Activated CD4-positive, alpha-beta T cell treated with anti-CD3 and anti-CD28 coated beads, Interleukin-2, amount 50 U/mL, for 48 hours (primary cell): ENCODE data around the gene DNAJB4.
"Not testable (repeated sequence)": the region's sequence is repeated elsewhere in the genome, so short reads cannot be mapped to it uniquely, and the experiment has no call there.

Source experiments
- DNase-seq, 2 experiments: peaks; one replicate each; pipeline ENCODE4 v3.0.0-alpha.2; 2020

The DNAJB4 gene

DNA sequence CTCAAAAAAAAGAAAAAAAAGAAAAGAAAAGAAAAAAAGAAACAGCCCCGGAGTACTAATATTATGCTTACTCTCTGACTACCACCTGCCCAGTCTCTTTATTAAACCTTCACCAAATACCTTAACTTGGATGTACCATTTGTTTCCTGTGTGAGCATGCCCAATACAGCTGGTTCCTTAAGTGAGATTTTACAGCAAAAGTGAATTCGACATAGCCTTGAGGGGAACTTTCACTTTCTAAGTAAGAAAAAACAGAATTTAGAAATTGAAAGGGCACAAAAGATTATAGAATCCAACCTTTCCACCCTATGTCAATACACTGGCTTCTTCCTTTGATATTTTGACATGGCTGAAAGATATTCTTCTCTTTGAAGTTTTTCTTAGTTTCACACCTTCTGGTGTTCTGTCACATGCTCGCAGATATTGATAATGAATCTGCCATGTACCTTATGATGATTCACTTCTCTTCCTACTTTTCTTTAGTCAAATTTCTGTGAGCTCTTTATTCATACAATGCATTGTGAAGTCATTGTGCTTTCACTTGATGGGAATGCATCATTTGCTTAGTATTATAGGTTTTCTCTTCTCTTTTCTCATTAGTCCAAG, 35.8 kb downstream of the DNAJB4 start:
- no peak for DNase-seq

DNA sequence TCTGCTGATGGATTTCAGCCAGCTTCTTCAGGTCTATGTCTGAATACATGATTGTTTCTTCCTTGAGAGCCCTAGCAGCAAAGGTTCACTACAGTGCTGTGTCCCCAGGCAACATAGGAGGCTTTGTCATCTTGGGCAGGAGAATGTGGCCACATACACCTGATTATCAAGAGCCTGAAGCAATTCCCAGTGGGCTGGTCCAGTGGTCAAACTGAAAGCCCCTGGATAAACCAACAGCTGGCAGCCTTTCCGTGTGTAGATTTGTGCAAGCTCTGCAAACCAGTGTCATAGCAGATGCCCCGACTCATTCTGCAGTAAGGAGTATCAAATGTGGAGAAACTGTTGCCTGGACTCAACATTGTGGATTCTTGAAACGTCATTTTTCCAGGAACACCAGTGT, 38.7 kb downstream of the DNAJB4 start:
- no peak for DNase-seq

DNA sequence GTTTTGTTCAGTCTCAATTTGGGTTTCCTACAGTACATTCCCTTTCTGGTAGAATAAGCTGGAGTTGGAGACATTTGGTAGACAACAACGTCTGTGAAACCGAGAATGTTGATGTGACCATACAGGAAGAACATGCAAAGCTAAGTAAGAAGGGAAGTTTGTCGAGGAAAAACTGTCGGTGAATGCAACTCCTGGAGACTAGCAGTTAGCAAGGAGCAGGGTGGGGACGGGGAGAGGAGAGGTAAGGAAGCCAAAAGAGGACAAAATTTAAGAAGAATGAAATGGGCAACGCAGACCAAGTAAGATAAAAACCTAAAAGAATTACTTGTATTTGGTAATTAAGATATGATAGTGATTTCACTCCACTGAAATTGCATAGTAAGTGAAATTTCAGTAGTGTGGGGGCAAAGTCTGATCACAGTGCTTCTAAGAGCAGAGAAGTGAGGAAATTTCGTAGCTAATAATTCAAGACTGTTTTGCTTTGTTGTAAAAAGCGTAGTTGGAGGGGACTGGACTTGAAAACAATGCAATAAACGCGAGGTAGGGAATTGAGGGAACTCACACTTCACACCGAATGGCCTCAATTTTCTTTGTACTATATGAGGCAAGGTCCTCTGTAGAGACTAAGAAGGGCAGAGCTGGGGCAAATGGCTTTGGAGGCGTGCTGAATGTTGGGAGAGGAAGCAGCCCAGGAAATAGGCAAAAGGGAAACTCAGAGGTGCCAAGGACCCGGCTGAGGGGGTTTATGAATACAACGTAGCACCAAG, 40.2 kb downstream of the DNAJB4 start:
- no peak for DNase-seq

DNA sequence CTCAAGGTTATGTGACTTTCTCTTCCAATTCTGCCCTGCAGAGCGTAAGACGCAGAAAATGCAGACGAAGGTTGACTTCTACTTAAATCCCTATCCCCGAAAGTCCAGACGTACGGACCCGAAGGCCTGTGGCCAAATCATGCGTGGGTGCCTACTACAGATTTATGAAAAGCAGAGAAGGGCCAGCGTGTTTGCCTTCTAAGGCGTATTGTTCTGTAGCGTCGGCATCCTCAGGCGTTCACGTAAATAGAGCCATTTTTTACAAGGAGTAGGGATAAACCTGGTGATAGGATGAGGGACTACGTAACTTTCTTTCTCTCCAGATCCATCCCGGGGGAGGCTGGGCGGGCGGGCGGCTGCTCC, 40.8 kb downstream of the DNAJB4 start:
- DNase-seq = no peak

DNA sequence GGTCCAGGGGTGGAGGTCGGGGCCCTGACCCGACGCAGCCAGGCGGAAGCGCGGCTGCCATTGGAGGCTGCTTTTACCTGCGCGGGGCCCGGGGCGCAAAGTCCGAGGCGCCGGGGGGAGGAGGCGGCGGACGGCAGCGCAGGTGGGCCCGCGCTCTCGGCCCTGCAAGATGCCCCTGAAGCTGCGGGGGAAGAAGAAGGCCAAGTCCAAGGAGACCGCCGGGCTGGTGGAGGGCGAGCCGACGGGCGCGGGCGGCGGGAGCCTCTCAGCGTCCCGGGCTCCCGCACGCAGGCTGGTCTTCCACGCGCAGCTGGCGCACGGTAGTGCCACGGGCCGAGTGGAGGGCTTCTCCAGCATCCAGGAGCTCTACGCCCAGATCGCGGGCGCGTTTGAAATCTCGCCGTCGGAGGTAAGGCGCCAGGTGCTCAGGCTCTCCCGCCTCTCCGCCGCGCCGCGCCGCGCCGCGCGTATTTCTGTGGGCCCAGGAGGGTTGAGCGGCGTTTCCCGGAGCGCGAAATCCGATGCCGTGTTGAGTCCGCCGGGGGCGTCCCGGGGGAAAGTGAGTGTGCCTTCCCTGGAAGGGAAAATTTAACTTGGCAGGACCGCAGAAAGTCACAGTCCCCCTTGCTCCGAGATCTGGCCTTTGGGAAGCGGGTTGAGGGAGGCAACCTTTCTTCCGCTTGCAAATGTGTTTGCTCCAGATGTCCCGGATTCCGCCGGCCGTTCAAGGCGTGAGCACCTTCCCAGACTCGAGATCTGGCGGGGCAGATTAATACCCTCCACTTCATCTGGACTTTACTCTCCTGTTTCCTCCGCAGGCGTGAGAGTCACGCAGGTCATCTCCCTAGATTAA, 41.4 kb downstream of the DNAJB4 start, which contains the start of gene GIPC2:
Gene GIPC2, plus strand, starts transcription at position 41 of the 853 bp plus-strand sequence. Its CDS starts 129 bp downstream, at position 170.
- peak; percentile 37 to 57 for DNase-seq

DNA sequence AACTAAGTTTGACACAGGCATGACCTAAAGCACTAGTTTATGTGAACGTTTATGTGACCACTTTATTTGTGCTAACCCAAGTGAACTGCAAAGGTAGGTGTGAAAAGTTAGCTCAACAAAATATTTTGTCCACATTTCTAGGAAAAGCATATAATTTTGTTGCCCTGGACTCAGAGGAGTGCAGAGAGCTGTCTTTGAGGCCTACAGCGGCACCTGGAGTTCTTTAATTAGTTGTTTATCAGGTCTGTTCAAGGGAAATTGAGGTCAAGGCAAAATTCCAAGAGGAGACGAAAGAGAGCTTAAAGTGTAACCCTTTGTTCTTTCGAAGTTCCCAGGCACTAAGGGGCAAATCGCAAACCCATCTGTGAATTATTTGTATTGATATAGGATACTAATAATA, 42.4 kb downstream of the DNAJB4 start:
- no peak for DNase-seq

DNA sequence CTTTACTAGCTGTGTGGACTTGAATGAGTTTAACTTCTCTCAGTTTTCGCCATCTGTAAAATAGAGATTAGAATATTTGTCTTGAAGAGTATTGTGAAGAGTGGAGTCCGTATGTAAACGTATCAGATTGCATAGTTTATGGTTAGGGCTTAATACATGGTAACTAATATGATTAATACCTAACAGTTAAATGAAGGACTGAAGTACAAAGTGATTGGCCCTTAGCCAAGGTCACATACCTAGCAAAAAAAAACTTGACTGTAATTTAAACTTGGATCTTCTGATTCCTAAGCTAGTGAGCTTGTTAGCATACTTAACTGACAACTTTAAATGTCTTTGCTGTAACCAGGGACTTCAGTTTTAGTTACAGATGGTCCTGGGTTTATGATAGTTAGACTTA, 42.9 kb downstream of the DNAJB4 start:
- DNase-seq = no peak

DNA sequence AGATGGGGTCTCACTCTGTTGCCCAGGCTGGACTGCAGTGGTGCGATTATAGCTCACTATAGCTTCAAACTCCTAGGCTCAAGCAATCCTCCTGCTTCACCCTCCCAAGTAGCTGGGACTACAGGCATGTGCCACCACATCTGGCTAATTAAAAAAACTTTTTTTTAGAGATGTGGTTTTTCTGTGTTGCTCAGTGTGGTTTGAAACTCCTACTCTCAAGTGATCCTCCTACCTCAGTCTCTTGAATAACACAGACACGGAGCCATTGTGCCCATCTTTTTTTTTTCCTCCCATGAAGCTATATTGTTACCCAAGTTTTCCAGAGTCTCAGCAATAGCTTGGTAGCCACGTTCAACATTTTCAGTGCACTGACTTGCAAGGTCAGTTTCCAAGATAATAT, 43.7 kb downstream of the DNAJB4 start:
- DNase-seq = no peak

DNA sequence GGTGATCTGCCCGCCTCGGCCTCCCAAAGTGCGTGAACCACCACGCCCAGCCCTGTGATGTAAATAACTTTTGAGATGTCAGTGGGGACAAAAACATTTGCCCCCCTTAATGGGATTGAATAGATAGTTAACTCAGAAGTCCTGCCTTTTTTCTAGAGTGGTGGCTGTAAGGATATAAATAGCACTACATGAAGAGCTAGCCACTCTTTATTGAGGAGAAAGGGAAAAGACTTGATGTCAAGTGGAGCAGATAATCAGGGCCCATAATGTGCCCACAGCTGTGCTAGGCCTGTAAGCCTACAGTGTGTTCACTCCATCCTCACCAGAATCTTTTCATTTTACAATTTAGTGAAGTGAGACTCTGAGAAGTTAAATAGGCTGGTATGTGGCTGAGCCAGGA, 44.7 kb downstream of the DNAJB4 start:
- no peak for DNase-seq

DNA sequence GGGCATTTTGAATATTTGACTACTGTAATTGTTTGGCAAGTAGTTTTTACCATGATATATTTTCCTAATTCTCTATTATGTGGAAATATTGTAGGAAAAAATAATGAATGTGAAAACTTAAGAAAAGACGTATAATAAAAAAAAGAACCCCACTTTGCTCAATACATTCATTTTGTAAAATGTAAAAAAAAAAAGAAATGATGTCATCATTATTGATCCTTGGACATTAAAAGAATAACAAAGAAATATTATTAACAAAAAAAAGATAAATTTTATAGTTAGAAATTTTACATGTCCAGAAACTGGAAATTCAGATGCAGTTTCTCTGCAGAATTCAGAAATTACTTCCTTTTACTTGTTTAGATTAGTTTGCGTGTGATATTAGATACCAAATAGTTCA, 46.3 kb downstream of the DNAJB4 start:
- no peak for DNase-seq

DNA sequence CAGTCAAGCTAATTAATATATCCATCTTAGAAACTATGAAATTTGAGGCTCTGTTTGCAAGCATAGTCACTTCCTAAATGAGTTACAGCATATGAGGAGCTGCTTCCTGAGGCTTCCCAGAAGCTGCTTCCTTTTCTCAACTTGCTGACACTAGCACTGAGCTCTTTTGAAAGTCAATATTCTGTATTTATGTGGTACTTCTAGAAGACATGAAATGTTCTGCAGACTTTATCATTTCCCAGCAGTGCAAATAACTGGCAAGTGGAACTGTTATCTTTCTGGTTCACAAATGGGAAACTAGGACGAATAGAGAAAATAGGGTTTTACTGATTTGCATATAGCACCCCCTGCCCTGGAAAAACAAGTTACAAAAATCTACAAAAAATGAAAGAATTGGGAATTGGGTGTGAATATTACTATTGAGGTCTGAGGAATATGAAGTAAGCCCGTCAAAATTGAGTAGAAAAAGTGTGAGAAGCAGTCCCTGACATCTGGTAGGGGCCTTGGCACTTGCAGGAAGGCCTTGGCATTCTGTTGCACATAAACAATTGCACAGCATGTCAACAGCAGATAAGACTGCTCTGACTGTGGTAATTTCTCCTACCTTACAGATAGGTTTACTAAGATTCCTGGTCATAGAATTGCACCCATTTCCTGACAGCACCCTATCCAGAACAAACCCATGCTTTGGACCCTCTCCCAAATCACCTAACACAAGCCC, 48.1 kb downstream of the DNAJB4 start:
- DNase-seq = no peak

DNA sequence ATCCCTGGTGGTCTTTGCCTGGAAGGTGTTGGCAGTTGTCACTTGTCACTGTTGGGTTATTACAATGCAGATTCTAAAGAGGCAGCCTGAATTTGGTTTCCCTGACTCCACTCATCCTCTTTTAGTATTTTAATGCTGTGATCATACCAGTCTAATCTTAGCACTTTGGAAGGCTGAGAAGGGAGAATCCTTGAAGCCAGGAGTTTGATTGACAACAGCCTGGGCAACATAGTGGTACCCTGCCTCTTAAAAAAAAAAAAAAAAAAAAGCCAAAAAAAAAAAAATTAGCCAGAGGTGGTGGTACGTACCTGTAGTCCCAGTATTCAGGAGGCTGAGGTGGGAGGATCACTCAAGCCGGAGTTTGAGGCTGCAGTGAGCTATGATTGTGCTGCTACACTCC, 48.8 kb downstream of the DNAJB4 start:
- DNase-seq = no peak

DNA sequence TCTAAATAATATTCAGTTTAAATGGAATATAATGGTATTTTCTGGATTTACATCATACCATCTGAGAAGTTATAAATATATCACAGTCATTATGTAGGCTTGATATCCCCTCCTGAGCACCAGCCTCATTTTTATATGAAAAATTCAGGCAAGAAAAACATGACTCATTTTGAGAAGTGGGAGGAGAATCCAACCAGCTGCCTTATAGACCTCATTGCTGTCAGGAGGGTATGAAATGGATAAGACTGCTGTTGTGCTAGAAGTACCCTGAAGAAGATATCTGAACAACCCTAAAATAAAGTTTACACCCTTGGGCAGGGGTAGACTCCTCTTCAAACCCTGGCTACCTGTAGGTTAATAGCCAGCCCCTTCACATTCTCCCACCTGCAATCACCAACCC, 49.8 kb downstream of the DNAJB4 start:
- DNase-seq = no peak

DNA sequence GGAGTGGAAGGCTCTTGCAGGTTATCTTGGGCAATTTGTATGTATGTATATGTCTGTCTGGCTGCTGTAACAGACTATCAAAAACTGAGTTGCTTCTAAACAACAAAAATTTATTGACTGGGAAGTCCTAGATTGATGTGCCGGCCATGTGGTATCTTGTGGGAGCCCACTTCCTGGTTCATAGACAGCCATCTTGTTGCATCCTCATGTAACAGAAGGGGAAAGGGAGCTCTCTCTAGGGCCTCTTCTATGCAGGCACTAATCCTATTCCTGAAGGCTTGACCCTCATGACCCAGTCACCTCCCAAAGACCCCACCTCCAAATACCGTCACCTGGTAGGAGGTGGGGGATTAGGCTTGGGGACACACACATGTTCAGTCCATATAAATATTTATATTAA, 50.2 kb downstream of the DNAJB4 start:
- DNase-seq = no peak

DNA sequence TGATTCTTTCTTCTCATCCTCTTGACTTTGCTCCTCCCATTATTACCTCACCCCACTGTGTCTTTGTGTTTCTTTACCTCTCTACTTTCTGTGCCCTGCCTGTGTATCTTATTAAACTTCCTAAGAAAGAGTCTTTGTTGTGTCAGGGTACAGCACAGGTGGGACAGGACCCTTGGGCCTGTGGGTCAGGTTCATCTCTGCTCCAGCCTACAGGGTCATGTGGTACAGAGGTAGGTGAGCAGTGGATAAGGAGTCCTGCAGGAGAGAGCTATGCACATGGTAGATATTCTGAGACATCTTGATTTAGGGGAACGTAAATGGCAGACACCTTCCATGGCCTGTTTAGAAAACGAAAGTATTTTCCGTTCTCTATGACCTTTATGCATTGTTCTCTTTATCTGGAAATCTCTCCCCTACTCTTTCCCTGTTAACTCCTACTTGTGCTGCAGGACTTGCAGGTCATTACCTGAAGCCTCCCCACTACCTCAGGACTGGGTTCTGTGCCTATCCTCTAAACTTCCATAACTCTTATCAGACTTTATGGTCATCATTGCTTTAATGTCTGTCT, 50.9 kb downstream of the DNAJB4 start:
- DNase-seq = no peak

DNA sequence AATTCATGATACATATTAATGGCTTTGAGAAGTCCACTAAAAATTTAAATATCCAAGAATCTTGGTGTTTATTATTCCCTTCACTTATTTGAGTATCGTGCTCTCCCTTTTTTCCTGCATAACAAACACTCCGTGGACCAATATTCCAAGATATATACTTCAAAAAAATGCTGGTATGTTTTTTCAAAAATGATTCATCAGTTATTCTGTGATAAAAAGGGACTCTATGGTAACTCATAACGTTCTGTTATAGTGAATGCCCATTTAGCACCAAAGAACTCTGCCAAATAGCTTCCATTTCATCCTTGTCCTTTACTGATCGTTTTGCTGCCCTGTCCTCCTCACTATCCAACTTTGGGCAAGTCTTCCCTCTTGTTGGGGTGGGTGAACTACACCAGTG, 53.9 kb downstream of the DNAJB4 start:
- no peak for DNase-seq

DNA sequence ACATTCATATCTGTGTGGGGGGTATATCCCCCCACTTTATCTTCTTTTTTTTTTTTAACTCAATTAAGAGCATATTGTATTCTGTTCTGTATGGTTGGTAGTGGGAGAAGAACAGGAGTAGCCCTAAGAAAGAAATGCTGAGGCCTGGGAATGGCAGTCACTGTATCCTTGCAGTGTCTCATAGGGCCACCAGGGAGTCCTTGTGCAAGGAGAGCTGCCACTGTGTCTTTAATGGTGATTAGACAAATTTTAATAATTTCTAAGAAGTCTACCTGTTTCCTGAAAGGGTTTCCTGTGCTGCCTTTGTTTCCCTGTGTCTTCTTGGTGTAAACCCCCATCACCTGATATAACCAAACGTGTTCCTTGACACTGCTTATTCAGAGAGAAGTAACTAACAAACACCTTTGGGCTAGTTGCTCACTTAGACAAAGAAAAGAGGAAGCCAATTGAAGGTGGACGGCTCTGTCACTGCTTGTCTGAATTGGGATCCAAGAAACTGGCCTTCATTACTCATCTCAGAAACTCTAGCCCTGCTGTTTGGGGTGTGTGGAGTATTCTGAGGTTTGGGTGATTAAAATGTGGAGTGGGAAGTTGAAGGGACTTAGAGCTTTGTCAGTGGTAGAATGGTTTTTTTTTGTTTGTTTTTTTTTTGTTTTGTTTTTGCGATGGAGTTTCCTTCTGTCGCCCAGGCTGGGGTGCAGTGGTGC, 56.3 kb downstream of the DNAJB4 start:
- no peak for DNase-seq

DNA sequence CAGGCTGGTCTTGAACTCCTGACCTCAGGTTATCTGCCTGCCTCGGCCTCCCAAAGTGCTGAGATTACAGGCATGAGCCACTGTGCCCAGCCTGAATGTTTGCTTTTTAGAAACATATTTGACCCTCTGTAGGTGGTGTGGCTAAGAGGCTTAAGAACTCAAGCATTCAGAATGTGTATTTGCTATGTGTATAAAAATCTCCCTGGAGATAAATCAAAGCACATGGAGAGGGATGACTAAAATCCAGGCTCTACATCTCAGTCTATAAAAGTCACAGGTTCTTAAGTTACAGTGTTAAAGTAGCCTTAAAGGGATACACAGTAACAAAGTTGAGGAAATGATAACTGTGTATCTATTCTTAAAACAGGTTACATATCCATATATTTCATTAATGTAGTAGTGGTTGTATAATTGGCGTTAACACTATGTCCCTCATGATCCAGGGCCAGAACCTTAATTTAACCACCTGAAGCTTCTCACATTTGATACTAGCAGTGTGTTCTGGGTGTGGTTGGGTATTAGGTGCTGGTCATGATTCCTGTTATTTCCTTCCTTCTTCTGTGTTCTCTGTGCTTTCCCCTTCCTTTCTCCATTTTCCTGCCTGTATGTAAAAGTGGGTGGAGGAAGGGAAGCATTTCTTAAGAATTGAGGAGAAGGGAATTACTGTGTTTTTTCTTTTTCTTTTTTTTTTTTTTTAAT, 57.2 kb downstream of the DNAJB4 start:
- no peak for DNase-seq

DNA sequence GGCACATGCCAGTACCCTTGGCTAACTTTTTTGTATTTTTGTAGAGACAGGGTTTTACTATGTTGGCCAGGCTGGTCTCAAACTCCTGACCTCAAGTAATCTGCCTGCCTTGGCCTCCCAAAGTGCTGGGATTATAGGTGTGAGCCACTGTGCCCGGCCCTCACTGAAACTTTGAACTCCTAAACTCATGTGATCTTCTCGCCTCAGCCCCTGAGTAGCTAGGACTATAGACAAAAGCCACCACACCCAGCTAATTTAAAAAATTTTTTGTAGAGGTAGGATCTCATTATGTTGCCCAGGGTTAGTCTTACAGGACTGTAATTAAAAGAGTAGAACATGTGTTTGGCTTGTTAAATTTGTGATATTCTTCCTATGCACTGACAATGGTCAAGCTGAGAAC, 60.1 kb downstream of the DNAJB4 start:
- DNase-seq = not testable (repeated sequence)
